GM21717 (cell line): ENCODE measurements around the gene MROH2B.

Experiments
- ATAC-seq: cut with Tn5 transposase; IDR thresholded peaks from one replicate; pipeline ENCODE4 v1.9.1; 2021; ENCODE audit warnings: mild to moderate bottlenecking, moderate library complexity; ENCODE audit not compliant: unreplicated experiment

Gene MROH2B

GRCh38 chr5:41071242-41071641 is at the start of gene MROH2B:
Gene MROH2B (minus strand): TSS chr5:41071342. CDS start chr5:41070852, 490 bp downstream.
- ATAC-seq = no peak

GRCh38 chr5:41120600-41120999 is 49.5 kb upstream of the MROH2B start:
- ATAC-seq = no peak

GRCh38 chr5:41118177-41118576 is 47.0 kb upstream of the MROH2B start:
- no peak for ATAC-seq

- no peak for ATAC-seq
Measured at GRCh38 chr5:41115281-41115680, 44.1 kb upstream of the MROH2B start.

GRCh38 chr5:41112486-41113455 is 41.6 kb upstream of the MROH2B start:
- ATAC-seq = no peak

- no peak for ATAC-seq
Measured at GRCh38 chr5:41109186-41109585, 38.0 kb upstream of the MROH2B start.

GRCh38 chr5:41102341-41102740 is 31.2 kb upstream of the MROH2B start:
- ATAC-seq = no peak

GRCh38 chr5:41097642-41098041 is 26.5 kb upstream of the MROH2B start:
- no peak for ATAC-seq

GRCh38 chr5:41095324-41096101 is 24.4 kb upstream of the MROH2B start:
- ATAC-seq = no peak

- no peak for ATAC-seq
Measured at GRCh38 chr5:41094871-41095270, 23.7 kb upstream of the MROH2B start.

- no peak for ATAC-seq
Measured at GRCh38 chr5:41093803-41094202, 22.7 kb upstream of the MROH2B start.

GRCh38 chr5:41087461-41087860 is 16.3 kb upstream of the MROH2B start:
- no peak for ATAC-seq

GRCh38 chr5:41083306-41083705 is 12.2 kb upstream of the MROH2B start:
- ATAC-seq = no peak

GRCh38 chr5:41071975-41072374 is 833 bp upstream of the MROH2B start:
- ATAC-seq = no peak

GRCh38 chr5:41067714-41068568 is 3.2 kb downstream of the MROH2B start:
- no peak for ATAC-seq

- ATAC-seq = no peak
Measured at GRCh38 chr5:41065691-41066335, 5.3 kb downstream of the MROH2B start.

GRCh38 chr5:41057940-41058339 is 13.2 kb downstream of the MROH2B start:
- ATAC-seq = no peak

GRCh38 chr5:41057231-41057630 is 13.9 kb downstream of the MROH2B start:
- no peak for ATAC-seq

GRCh38 chr5:41048986-41049385 is 22.2 kb downstream of the MROH2B start:
- ATAC-seq = no peak

GRCh38 chr5:41043109-41043747 is 27.9 kb downstream of the MROH2B start:
- no peak for ATAC-seq
